NCI-H146 (cell line): ENCODE measurements around the gene KIAA0040.
"Not testable (repeated sequence)": the region's sequence is repeated elsewhere in the genome, so short reads cannot be mapped to it uniquely, and the experiment has no call there.

Experiments
- DNase-seq: peaks from one replicate; lab custom pipeline; 2025; lab: John Stamatoyannopoulos, UW

Gene KIAA0040

DNA sequence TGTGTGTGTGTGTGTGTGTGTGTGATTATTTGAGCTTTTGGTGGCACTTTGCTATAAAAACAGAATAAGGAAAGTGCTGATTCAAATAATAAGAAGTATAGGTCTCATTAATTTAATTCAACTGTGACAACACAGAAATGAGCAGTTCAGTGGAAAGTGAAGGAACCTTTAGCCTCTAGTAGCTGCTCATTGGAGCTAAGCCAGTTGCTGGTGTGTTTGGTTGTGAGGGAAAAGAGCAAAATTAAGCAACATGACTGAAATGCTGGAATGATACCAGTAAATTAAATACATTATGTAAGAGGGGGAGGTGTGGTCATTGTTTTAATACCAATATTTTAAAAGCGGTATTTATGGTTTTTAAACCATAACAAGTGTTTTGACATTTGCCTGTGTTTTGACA, 55.2 kb downstream of the KIAA0040 start:
- no peak for DNase-seq

DNA sequence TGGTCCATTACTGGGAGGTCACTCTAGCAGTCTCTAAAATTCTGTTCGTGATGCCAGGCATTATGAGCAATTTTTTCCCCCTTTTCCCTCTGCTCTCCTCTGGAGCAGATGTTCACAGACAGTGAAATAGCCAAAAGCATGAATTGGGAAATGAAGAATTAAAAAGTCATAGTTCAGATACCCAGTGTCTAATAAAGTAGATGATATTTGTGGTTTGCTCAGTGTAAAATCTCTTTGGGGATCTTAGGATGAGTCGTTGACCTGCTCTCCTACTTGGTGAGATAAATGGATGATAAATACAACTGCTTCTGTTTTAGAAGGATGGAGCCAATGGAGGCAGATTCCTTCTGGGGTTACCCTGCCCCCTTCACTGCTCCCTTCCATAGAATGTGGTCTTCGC, 56.3 kb downstream of the KIAA0040 start:
- DNase-seq: no peak

DNA sequence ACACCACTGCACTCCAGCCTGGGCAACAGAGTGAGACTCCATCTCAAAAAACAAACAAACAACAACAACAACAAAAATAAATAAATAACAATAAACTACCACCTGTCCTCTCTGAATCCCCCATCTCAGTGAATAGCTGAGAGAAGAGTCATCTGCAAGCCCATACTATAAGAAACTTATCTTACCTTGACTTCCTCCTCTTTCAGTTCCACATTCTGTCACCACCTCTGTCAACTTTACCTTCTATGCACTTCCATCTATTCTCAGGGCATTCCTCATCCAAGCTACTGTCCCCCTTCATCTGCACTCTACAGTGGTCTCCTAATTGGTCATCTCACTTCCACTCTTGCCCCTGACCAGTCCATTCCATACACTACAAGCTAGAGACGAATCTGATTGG, 58.1 kb downstream of the KIAA0040 start:
- no peak for DNase-seq

- DNase-seq: no peak
These were observed 58.7 kb downstream of the KIAA0040 start for GRCh38 chr1:175133673-175134435.

DNA sequence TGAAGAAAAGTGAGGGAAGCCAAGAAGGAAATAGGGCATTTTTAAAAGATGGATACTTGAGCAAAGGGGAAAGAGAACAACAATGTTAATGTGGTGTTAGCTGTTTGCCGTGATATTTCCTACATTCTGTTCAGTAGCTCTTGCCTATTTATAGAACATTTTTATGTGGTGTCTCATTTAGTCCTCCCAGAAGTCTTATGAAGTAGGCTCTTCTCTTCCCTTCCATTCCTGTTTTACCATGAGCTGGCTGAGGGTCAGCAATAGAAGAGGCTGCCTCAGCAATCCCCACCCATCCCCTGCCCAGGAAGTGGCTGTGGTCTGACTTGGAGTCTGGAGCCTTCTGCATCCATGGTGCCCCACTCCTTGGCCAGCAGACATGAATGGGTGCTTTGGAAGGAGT, 60.1 kb downstream of the KIAA0040 start:
- DNase-seq: no peak

- no peak for DNase-seq
These were observed 61.5 kb downstream of the KIAA0040 start for GRCh38 chr1:175131095-175131494.

DNA sequence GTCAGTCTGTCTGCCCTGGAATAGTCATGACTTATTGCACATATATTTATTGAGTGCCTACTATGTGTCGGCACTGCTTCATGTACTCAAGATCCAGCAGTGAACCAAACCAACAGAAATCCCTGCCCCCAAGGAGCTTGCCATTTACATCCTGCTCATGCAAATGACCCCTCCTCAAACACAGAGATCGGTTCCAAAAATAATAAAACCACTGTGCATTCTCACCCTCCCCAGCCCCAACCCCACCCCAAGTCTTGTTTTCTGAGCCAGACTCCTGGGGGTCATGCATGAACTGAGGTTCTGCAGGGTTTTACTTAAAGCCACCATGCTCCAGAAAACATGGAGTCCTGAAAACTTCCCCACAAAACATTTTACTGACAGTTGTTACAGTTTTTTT, 61.9 kb downstream of the KIAA0040 start:
- no peak for DNase-seq

GRCh38 chr1:175129997-175130648, 62.5 kb downstream of the KIAA0040 start:
- DNase-seq: peak; percentile 64

GRCh38 chr1:175129644-175129996, 63.0 kb downstream of the KIAA0040 start:
- DNase-seq: no peak

DNA sequence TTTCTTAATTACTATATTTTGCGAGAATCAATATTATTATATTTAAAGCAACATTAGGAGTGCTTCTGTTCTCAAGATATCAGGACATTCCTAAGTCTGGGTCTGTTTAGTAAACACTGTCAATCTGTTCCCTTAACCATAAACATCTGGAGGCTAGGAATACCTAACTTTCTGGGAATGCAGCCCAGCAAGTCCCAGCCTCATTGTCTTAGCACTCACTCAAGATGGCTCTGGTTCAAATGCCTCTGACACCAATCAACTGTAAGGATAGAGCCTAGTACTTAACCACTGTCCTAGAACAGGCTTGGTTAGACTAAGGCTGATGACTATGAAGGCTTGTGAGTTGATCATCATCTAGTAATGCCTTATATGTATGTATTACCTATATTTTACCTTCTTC, 63.4 kb downstream of the KIAA0040 start:
- no peak for DNase-seq

DNA sequence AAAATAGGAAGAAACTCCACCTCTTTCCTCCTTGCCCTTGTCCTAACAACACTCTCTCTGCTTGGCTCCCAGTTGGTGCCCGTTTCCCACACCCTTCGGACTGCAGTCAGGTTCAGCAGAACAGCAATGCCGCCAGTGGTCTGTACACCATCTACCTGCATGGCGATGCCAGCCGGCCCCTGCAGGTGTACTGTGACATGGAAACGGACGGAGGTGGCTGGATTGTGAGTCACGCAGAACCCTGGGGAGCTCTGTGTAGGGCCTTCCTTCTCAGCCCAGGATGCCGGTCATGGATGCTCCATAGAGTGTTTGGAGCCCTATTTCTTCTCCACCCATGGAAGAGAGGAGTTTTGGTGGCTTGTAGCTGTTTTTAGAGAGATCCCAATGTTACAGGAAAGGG, 64.1 kb downstream of the KIAA0040 start:
- DNase-seq: no peak

GRCh38 chr1:175127565-175127964, 65.0 kb downstream of the KIAA0040 start:
- no peak for DNase-seq

- DNase-seq: no peak
These were observed 66.2 kb downstream of the KIAA0040 start for GRCh38 chr1:175126347-175126746.

DNA sequence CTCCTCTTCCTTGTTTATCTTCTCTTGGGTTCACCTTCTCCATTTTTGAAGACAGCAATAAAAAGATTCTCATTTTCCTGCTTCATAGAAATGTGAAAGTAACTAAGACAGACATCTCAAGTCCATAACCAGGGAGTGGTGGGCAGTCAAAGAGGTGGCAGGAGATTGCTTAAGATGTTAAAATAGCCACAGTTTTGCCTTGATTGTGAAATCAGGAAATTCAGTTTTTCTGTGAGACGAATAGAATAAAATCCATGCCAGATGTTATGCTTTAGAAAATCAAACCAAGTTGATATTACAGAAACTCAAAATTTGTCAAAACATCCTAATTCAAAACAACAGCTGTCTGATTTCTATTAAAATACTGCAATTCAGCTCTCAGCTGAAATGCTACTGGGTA, 67.7 kb downstream of the KIAA0040 start:
- DNase-seq: no peak

DNA sequence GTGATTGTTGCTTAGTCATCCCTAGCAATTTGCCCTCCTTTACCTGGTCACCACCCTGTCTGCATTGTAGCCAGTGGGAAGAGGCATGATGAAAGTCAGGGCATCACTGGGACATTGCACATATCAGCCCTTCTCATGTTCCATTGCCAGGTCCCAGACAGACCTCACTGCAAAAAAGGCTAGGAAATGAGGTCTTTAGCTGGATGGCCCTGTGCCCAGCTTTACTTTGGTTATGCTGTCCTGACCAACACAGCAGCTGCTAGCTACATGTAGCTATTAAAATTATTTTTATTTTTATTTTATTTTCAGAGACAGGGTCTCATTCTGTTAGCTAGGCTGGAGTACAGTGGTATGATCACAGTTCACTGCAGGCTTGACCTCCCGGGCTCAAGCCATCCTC, 72.1 kb downstream of the KIAA0040 start:
- no peak for DNase-seq

DNA sequence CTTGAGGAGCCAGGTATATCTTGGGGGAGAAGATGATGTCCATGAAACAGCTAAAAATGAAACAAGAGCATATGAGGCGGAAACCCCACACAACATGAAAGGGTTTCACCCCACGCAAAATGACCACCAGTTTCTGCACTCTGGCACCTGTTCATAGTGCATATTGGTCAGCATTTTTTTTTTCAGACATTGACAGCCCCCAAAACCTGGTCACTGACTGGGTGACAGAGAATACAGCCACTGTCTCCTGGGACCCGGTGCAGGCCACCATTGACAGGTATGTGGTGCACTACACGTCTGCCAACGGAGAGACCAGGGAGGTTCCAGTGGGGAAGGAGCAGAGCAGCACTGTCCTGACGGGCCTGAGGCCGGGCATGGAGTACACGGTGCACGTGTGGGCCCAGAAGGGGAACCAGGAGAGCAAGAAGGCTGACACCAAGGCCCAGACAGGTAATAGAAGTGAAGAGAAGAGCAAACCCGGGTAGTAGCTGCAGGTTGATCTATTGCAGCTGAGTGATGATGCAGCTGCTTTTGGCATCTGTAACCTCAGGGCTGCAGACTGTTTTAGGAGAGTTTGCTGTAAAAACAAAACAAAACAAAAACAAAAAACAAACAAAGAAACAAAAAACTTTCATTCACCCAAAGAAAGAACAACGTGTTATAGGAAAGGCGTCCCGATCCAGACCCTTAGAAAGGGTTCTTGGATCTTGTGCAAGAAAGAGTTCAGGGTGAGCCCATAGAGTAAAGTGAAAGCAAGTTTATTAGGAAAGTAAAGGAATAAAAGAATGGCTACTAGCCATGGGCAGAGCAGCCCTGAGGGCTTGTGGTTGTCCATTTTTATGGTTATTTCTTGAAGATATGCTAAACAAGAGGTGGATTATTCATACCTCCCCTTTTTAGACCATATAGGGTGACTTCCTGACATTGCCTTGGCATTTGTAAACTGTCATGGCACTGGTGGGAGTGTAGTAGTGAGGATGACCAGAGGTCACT, 73.9 kb downstream of the KIAA0040 start:
- no peak for DNase-seq

GRCh38 chr1:175116903-175117302, 75.7 kb downstream of the KIAA0040 start:
- DNase-seq: no peak

DNA sequence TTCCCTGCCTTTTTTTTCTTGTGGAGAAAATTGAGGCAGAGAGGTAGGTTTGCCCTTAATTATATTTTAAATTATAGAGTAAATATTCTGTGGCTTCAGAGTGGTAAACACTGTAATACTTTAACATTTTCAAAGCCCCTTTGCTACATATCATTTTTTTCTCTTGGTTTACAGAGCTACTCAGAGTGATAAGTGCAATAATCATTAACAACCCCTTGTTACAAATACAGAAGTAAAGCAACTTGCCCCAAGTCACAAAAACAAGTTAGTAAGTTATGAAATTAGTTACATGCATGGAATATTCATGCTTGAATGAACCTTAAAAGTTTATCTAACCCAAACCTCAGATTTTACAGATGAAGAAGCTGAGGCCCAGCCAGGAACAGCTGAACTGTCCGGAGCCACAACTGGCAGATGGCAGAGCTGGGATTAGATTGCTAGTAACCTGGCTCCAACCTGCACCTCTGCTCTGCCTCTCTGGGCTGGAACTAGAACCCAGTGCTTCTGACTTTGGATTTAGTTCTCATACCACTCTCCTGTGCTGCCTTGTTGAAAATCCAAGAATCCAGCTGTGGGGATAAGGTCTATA, 76.3 kb downstream of the KIAA0040 start:
- no peak for DNase-seq

DNA sequence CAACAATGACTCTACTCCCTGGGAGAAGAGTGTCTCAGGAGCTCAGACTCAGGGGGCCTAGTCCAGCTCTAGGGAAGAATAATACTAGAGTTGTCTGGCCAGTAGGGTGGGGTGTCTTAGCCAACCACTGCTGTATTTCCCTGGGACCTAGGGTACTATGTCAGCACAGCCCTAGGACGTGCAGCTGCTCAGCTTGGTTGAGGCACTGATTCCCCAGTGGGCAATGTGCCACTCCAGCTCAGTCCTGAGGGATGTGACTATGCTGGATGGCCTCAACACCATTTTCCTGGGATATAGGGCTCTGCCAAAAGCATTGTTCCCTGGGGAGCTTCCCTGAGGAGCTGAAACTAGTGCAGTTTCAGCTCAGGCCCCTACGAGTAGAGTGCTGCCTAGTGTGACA, 77.6 kb downstream of the KIAA0040 start:
- DNase-seq: no peak

DNA sequence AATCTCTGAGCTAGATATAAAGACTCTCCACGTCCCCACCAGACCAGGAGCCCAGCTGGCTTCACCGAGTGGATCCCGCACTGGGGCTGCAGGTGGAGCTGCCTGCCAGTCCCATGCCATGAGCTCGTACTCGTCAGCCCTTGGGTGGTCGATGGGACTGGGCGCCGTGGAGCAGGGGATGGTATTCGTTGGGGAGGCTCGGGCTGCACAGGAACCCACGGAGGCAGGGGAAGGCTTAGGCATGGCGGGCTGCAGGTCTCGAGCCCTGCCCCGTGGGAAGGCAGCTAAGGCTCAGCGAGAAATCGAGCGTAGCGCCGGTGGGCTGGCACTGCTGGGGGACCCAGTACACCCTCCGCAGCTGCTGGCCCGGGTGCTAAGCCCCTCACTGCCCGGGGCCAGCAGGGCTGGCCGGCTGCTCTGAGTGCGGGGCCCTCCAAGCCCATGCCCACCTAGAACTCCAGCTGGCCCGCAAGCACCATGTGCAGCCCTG, 84.2 kb downstream of the KIAA0040 start:
- not testable (repeated sequence) for DNase-seq
